ENCODE measurements around the gene EPHB1.

Gene EPHB1

GRCh38 chr3:134794950-134795745, at the start of gene EPHB1:
Gene EPHB1, plus strand, starts transcription at chr3:134795260.
- DNase-seq = peak; percentile 94

GRCh38 chr3:134748698-134749097, 46.4 kb upstream of the EPHB1 start:
- DNase-seq = no peak

GRCh38 chr3:134749174-134749573, 45.9 kb upstream of the EPHB1 start:
- no peak for DNase-seq

- DNase-seq = no peak
Measured at GRCh38 chr3:134749802-134750553, 45.1 kb upstream of the EPHB1 start.

- DNase-seq = no peak
Measured at GRCh38 chr3:134751831-134752230, 43.2 kb upstream of the EPHB1 start.

GRCh38 chr3:134752761-134753461, 42.1 kb upstream of the EPHB1 start:
- DNase-seq = no peak

GRCh38 chr3:134753999-134754742, 40.9 kb upstream of the EPHB1 start:
- DNase-seq = no peak

- DNase-seq = peak; percentile 24
Measured at GRCh38 chr3:134754768-134755559, 40.1 kb upstream of the EPHB1 start.

GRCh38 chr3:134755821-134756220, 39.2 kb upstream of the EPHB1 start:
- DNase-seq = no peak

GRCh38 chr3:134757549-134758069, 37.5 kb upstream of the EPHB1 start:
- no peak for DNase-seq

GRCh38 chr3:134761213-134761612, 33.8 kb upstream of the EPHB1 start:
- no peak for DNase-seq

- DNase-seq = no peak
Measured at GRCh38 chr3:134762016-134762415, 33.0 kb upstream of the EPHB1 start.

- DNase-seq = no peak
Measured at GRCh38 chr3:134765468-134765867, 29.6 kb upstream of the EPHB1 start.

- DNase-seq = no peak
Measured at GRCh38 chr3:134766290-134766689, 28.8 kb upstream of the EPHB1 start.

GRCh38 chr3:134768116-134768515, 26.9 kb upstream of the EPHB1 start:
- no peak for DNase-seq

GRCh38 chr3:134768837-134769236, 26.2 kb upstream of the EPHB1 start:
- no peak for DNase-seq

- DNase-seq = no peak
Measured at GRCh38 chr3:134769287-134769868, 25.7 kb upstream of the EPHB1 start.

- no peak for DNase-seq
Measured at GRCh38 chr3:134772011-134772410, 23.0 kb upstream of the EPHB1 start.

GRCh38 chr3:134772591-134772990, 22.5 kb upstream of the EPHB1 start:
- DNase-seq = no peak

- no peak for DNase-seq
Measured at GRCh38 chr3:134775831-134776230, 19.2 kb upstream of the EPHB1 start.

- DNase-seq = no peak
Measured at GRCh38 chr3:134776518-134776917, 18.5 kb upstream of the EPHB1 start.

All from NCI-H1694 (cell line).